Measurements from ENCODE around the gene CNKSR1. TPM values are rescaled to one million over a fixed set of nuclear protein-coding genes. Genes with fewer than 3 reads are reported as not detected.

CNKSR1 gene
- total RNA-seq (1 to 10 TPM; 3.4 to 4.5 TPM), polyA plus RNA-seq (1 to 10 TPM in 1 of 2 donors, under 1 TPM in 1; 0.28 to 1.1 TPM)

- peaks cover 0 to 4% (median 0%) of the 10 kb centered on the region in 4 donors for H3K4me1 Mint-ChIP-seq
- intact Hi-C loops (cut with micrococcal nuclease): no loop called here
- no peaks in the 10 kb centered on the region for H3K27me3 Mint-ChIP-seq
- peak within 1 kb of the TSS in 4 of 8 donors; percentile 61 to 77 (median 74) for H3K4me3 Mint-ChIP-seq
- no peak within 1 kb of the TSS for H3K4me3 ChIP-seq (ENCODE audit: low read length in 2 of 2)
- H3K27ac Mint-ChIP-seq: peak within 1 kb of the TSS in 4 of 7 donors; percentile 8 to 90 (median 38)
- H3K36me3 Mint-ChIP-seq: no peaks in the 10 kb centered on the region
- POLR2A ChIA-PET (ENCODE audit: partially characterized antibody): interaction anchor here (1.0 to 1.4 kb wide), 3 partner anchors 10 to 141 kb away, joined by 3 read pairs; partner anchors contain the start of gene CD52
- DNase-seq: no peak
- no peaks in the 10 kb centered on the region for H3K36me3 ChIP-seq (ENCODE audit: insufficient read depth, low read length)
- no peaks in the 10 kb centered on the region for H3K9me3 Mint-ChIP-seq
- H3K4me1 ChIP-seq (ENCODE audit: insufficient read depth, low read length): no peaks in the 10 kb centered on the region
- H3K27ac ChIP-seq (ENCODE audit: low read depth, low read length): no peak within 1 kb of the TSS
- CTCF ChIA-PET (ENCODE audit: partially characterized antibody): interaction anchor here (1.7 kb wide), 1 partner anchor 58 kb away, joined by 5 read pairs; no protein-coding TSS in a partner anchor
- H3K9me3 ChIP-seq (ENCODE audit: control insufficient read depth in 1 of 2, low read length in 2 of 2): no peaks in the 10 kb centered on the region
- no peaks in the 10 kb centered on the region for H3K27me3 ChIP-seq (ENCODE audit: insufficient read depth, low read length)
Measured at GRCh38 chr1:26177182-26177684, at the start of gene CNKSR1. TSS of gene CNKSR1 (plus strand) at chr1:26177491. CDS start at chr1:26177548, 57 bp downstream.

- Histone ChIP-seq H3K27ac (ENCODE audit: low read depth, low read length) (no peak overlapping the region), H3K9me3 (ENCODE audit: control insufficient read depth in 1 of 2, low read length in 2 of 2) (no peaks in the 10 kb centered on the region), H3K4me3 (ENCODE audit: low read length in 2 of 2) (no peak overlapping the region), H3K27me3 (ENCODE audit: insufficient read depth, low read length) (no peaks in the 10 kb centered on the region), H3K36me3 (ENCODE audit: insufficient read depth, low read length) (no peaks in the 10 kb centered on the region), H3K4me1 (ENCODE audit: insufficient read depth, low read length) (peaks cover 37% of the 10 kb centered on the region)
- peaks cover 0 to 1% (median 0%) of the 10 kb centered on the region in 8 donors for H3K9me3 Mint-ChIP-seq
- no peak for DNase-seq
- no peaks in the 10 kb centered on the region for H3K27me3 Mint-ChIP-seq
- intact Hi-C loops (cut with micrococcal nuclease): loop anchor here (10.0 kb wide), 1 partner anchor 885 kb away; the partner anchor contains the start of gene RSRP1
- POLR2A ChIA-PET (ENCODE audit: partially characterized antibody): interaction anchor here (1.6 to 9.5 kb wide), 2 partner anchors 18 to 249 kb away, joined by 4 to 189 read pairs; partner anchors contain the start of gene PDIK1L
- peaks cover 22 to 36% (median 30%) of the 10 kb centered on the region in 4 donors for H3K4me1 Mint-ChIP-seq
- no peak overlapping the region for H3K27ac Mint-ChIP-seq
- H3K36me3 Mint-ChIP-seq: no peaks in the 10 kb centered on the region
- CTCF ChIA-PET (ENCODE audit: partially characterized antibody): interaction anchor here (0.8 to 11.2 kb wide), 5 partner anchors 12 to 1025 kb away, joined by 3 to 199 read pairs (median 4); partner anchors contain the start of gene SLC9A1
- H3K4me3 Mint-ChIP-seq: peak overlapping the region in 1 of 8 donors; percentile 49
Measured at GRCh38 chr1:26129778-26130177, 47.5 kb upstream of the CNKSR1 start.

GRCh38 chr1:26130695-26131094 is 46.6 kb upstream of the CNKSR1 start:
- Mint-ChIP-seq H3K27me3 (no peaks in the 10 kb centered on the region), H3K36me3 (no peaks in the 10 kb centered on the region), H3K4me3 (no peak overlapping the region), H3K27ac (no peak overlapping the region), H3K9me3 (peaks cover 0 to 1% (median 0%) of the 10 kb centered on the region in 8 donors), H3K4me1 (peaks cover 19 to 30% (median 26%) of the 10 kb centered on the region in 4 donors)
- Histone ChIP-seq H3K27ac (ENCODE audit: low read depth, low read length) (no peak overlapping the region), H3K27me3 (ENCODE audit: insufficient read depth, low read length) (no peaks in the 10 kb centered on the region), H3K9me3 (ENCODE audit: control insufficient read depth in 1 of 2, low read length in 2 of 2) (no peaks in the 10 kb centered on the region), H3K4me1 (ENCODE audit: insufficient read depth, low read length) (peaks cover 28% of the 10 kb centered on the region), H3K4me3 (ENCODE audit: low read length in 2 of 2) (no peak overlapping the region), H3K36me3 (ENCODE audit: insufficient read depth, low read length) (no peaks in the 10 kb centered on the region)
- DNase-seq: no peak
- intact Hi-C loops (cut with micrococcal nuclease): no loop called here
- CTCF ChIA-PET (ENCODE audit: partially characterized antibody): interaction anchor here (1.3 to 11.2 kb wide), 3 partner anchors 12 to 27 kb away, joined by 4 to 199 read pairs (median 4); no protein-coding TSS in a partner anchor
- POLR2A ChIA-PET (ENCODE audit: partially characterized antibody): interaction anchor here (0.6 kb wide), 2 partner anchors 10 to 264 kb away, joined by 3 to 4 read pairs; no protein-coding TSS in a partner anchor

- peaks cover 10 to 16% (median 14%) of the 10 kb centered on the region in 4 donors for H3K4me1 Mint-ChIP-seq
- Histone ChIP-seq H3K36me3 (ENCODE audit: insufficient read depth, low read length) (no peaks in the 10 kb centered on the region), H3K27ac (ENCODE audit: low read depth, low read length) (no peak overlapping the region), H3K4me1 (ENCODE audit: insufficient read depth, low read length) (peaks cover 15% of the 10 kb centered on the region), H3K27me3 (ENCODE audit: insufficient read depth, low read length) (no peaks in the 10 kb centered on the region), H3K4me3 (ENCODE audit: low read length in 2 of 2) (no peak overlapping the region), H3K9me3 (ENCODE audit: control insufficient read depth in 1 of 2, low read length in 2 of 2) (no peaks in the 10 kb centered on the region)
- H3K9me3 Mint-ChIP-seq: peaks cover 0 to 1% (median 0%) of the 10 kb centered on the region in 8 donors
- H3K27me3 Mint-ChIP-seq: no peaks in the 10 kb centered on the region
- ChIA-PET POLR2A (ENCODE audit: partially characterized antibody) (interaction anchor here (0.7 kb wide), 1 partner anchor 20 kb away, joined by 3 read pairs; no protein-coding TSS in a partner anchor), CTCF (ENCODE audit: partially characterized antibody) (interaction anchor here (1.1 kb wide), 1 partner anchor 12 kb away, joined by 5 read pairs; no protein-coding TSS in a partner anchor)
- no peak overlapping the region for H3K4me3 Mint-ChIP-seq
- intact Hi-C loops (cut with micrococcal nuclease): no loop called here
- H3K36me3 Mint-ChIP-seq: no peaks in the 10 kb centered on the region
- H3K27ac Mint-ChIP-seq: peak overlapping the region in 1 of 7 donors; percentile 31
- no peak for DNase-seq
Measured at GRCh38 chr1:26132128-26132833, 45.0 kb upstream of the CNKSR1 start.

GRCh38 chr1:26132834-26133167 is 44.5 kb upstream of the CNKSR1 start:
- Mint-ChIP-seq H3K27me3 (no peaks in the 10 kb centered on the region), H3K4me3 (no peak overlapping the region), H3K36me3 (no peaks in the 10 kb centered on the region), H3K9me3 (peaks cover 0 to 1% (median 0%) of the 10 kb centered on the region in 8 donors), H3K27ac (no peak overlapping the region), H3K4me1 (peaks cover 5 to 11% (median 9%) of the 10 kb centered on the region in 4 donors)
- no peak for DNase-seq
- Histone ChIP-seq H3K27me3 (ENCODE audit: insufficient read depth, low read length) (no peaks in the 10 kb centered on the region), H3K27ac (ENCODE audit: low read depth, low read length) (no peak overlapping the region), H3K9me3 (ENCODE audit: control insufficient read depth in 1 of 2, low read length in 2 of 2) (no peaks in the 10 kb centered on the region), H3K36me3 (ENCODE audit: insufficient read depth, low read length) (no peaks in the 10 kb centered on the region), H3K4me1 (ENCODE audit: insufficient read depth, low read length) (peaks cover 10% of the 10 kb centered on the region), H3K4me3 (ENCODE audit: low read length in 2 of 2) (no peak overlapping the region)
- CTCF ChIA-PET (ENCODE audit: partially characterized antibody): interaction anchor here (1.1 kb wide), 1 partner anchor 12 kb away, joined by 5 read pairs; no protein-coding TSS in a partner anchor
- POLR2A ChIA-PET (ENCODE audit: partially characterized antibody): interaction anchor here (0.7 kb wide), 1 partner anchor 20 kb away, joined by 3 read pairs; no protein-coding TSS in a partner anchor
- intact Hi-C loops (cut with micrococcal nuclease): no loop called here

- no peak overlapping the region for H3K4me3 ChIP-seq (ENCODE audit: low read length in 2 of 2)
- no peaks in the 10 kb centered on the region for H3K27me3 Mint-ChIP-seq
- peaks cover 0 to 1% (median 0%) of the 10 kb centered on the region in 8 donors for H3K9me3 Mint-ChIP-seq
- no peaks in the 10 kb centered on the region for H3K27me3 ChIP-seq (ENCODE audit: insufficient read depth, low read length)
- H3K4me3 Mint-ChIP-seq: no peak overlapping the region
- DNase-seq: no peak
- no peaks in the 10 kb centered on the region for H3K9me3 ChIP-seq (ENCODE audit: control insufficient read depth in 1 of 2, low read length in 2 of 2)
- peaks cover 10% of the 10 kb centered on the region for H3K4me1 ChIP-seq (ENCODE audit: insufficient read depth, low read length)
- peaks cover 6 to 8% (median 8%) of the 10 kb centered on the region in 4 donors for H3K4me1 Mint-ChIP-seq
- H3K36me3 ChIP-seq (ENCODE audit: insufficient read depth, low read length): no peaks in the 10 kb centered on the region
- CTCF ChIA-PET (ENCODE audit: partially characterized antibody): no interaction called here
- H3K27ac Mint-ChIP-seq: no peak overlapping the region
- no peaks in the 10 kb centered on the region for H3K36me3 Mint-ChIP-seq
- POLR2A ChIA-PET (ENCODE audit: partially characterized antibody): no interaction called here
- H3K27ac ChIP-seq (ENCODE audit: low read depth, low read length): no peak overlapping the region
- intact Hi-C loops (cut with micrococcal nuclease): no loop called here
Measured at GRCh38 chr1:26134466-26134865, 42.8 kb upstream of the CNKSR1 start.

Data from CD4-positive, alpha-beta memory T cell (primary cell).